Breast epithelium (tissue), 3 donors: ENCODE data around the gene FUNDC2.
"Not testable (repeated sequence)": the region's sequence is repeated elsewhere in the genome, so short reads cannot be mapped to it uniquely, and the experiment has no call there.

Experiments
- CTCF ChIP-seq, 3 donors: fragments of 450-650 bp; IDR thresholded peaks; one replicate each; pipeline ENCODE4 v1.5.1; 2016 to 2017; ENCODE audit warnings: antibody characterized with exemption in 3 of 3, mild to moderate bottlenecking in 3 of 3, moderate library complexity in 3 of 3
- POLR2A ChIP-seq: fragments of 450-650 bp; IDR thresholded peaks from one replicate; pipeline ENCODE4 v1.6.1; 2016; ENCODE audit warnings: antibody characterized with exemption, mild to moderate bottlenecking, moderate library complexity
- POLR2AphosphoS5 ChIP-seq, 3 donors: sonication (generic); formaldehyde crosslinking; IDR thresholded peaks; one replicate each; pipeline ENCODE4 v1.6.1; 2017; ENCODE audit warnings: antibody characterized with exemption in 3 of 3

GRCh38 chrX:155008578-155008977, 18.1 kb upstream of the FUNDC2 start:
- not testable (repeated sequence) for TF ChIP-seq CTCF (IDR thresholded peaks at IDR 0.05); POLR2A; POLR2AphosphoS5 (IDR thresholded peaks at IDR 0.05)
